ENCODE measurements around the gene MTURN. TPM values are rescaled to one million over a fixed set of nuclear protein-coding genes. Genes with fewer than 3 reads are reported as not detected.

The MTURN gene
- polyA plus RNA-seq, 3 donors: 5.9 to 7.9 (median 7.5) TPM

DNA sequence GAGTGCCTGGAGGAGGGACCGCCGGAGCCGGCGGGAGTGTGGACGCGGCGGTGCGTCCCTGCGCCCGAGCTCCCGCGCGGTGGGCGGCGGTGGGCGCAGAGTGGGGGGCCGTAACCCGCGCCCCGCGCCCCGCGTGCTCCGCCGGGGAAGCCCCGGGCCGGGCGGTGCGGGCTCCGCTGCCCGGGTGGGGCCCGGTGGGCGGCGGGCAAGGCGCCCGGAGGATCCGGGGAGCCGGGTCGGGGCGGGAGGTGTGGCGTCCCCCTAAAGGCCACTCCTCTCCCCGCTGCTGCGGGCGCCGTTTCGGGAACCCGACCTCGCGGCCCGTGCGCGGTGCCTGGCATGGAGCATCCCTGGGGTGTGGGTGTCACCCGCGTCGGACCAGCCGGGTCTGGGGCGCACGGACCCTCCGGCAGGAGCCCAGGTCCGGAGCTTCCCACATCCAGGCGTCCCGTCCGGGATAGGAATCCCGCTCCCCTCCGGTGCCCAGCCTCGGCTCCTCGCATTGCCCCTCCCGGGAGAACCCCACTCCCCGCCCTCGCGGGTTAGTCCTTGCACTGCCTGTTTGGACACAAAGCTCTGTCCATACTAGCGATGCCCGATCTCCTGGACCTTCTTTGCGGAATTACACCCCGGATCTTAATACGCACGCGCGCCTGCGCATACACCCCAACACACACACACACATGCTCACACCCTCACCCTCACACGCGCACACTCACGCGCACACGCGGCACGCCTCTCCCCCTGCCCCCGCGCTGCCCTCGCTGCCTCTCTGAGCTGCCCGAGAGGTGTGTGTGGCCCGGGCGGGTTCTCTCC is 723 bp downstream of the MTURN start:
- peaks cover 0 to 2% (median 0%) of the 10 kb centered on the region in 7 donors for H3K9me3 Mint-ChIP-seq
- no peaks in the 10 kb centered on the region for H4K20me1 ChIP-seq (ENCODE audit: insufficient read depth, low read length)
- peak overlapping the region; percentile 70 for H3K9ac ChIP-seq (ENCODE audit: insufficient read depth, low read length, poor library complexity, severe bottlenecking)
- peak overlapping the region; percentile 83 for H2AFZ ChIP-seq (ENCODE audit: insufficient read depth, low read depth, low read length, poor library complexity, severe bottlenecking)
- peaks cover 0 to 4% of the 10 kb centered on the region in 2 donors for H3K36me3 Mint-ChIP-seq
- H3K4me1 ChIP-seq (ENCODE audit: control insufficient read depth in 1 of 2, insufficient read depth in 2 of 2, low read length in 2 of 2): peaks cover 14 to 23% of the 10 kb centered on the region in 2 donors
- H3K27ac ChIP-seq (ENCODE audit: low read depth in 1 of 2, low read length in 2 of 2): peak overlapping the region; percentile 40 to 57
- peaks cover 15 to 27% (median 25%) of the 10 kb centered on the region in 3 donors for H3K27me3 Mint-ChIP-seq (ENCODE audit: low read depth in 3 of 3)
- H3K9me3 ChIP-seq (replicated peaks in 1 of 2; ENCODE audit: control insufficient read depth in 1 of 2, insufficient read depth in 1 of 2, low read length in 2 of 2): no peaks in the 10 kb centered on the region
- peak overlapping the region; percentile 95 for H3K4me2 ChIP-seq (replicated peaks; ENCODE audit: extremely low read depth, low read length, poor library complexity, severe bottlenecking)
- peak overlapping the region; percentile 88 to 96 for H3K4me3 Mint-ChIP-seq
- peak overlapping the region in 5 of 7 donors; percentile 31 to 82 (median 80) for H3K27ac Mint-ChIP-seq
- WGBS (ENCODE audit: insufficient coverage): under 1% methylated on average over 93 of the region's 93 CpGs
- intact Hi-C loops (cut with micrococcal nuclease): no loop called here
- H3K36me3 ChIP-seq (replicated peaks in 1 of 2; ENCODE audit: control insufficient read depth in 1 of 2, insufficient read depth in 2 of 2, low read length in 2 of 2): no peaks in the 10 kb centered on the region
- TF ChIP-seq CTCF (IDR thresholded peaks at IDR 0.05): no peak
- H3K79me2 ChIP-seq (ENCODE audit: insufficient read depth, low read length): peaks cover 4% of the 10 kb centered on the region
- H3K4me3 ChIP-seq (replicated peaks in 1 of 3; ENCODE audit: low read depth in 2 of 3, low read length in 3 of 3): peak overlapping the region; percentile 54 to 90 (median 78)
- peaks cover 2 to 18% of the 10 kb centered on the region in 2 donors for H3K27me3 ChIP-seq (ENCODE audit: control insufficient read depth in 2 of 2, insufficient read depth in 2 of 2, low read length in 2 of 2)
- peaks cover 12% of the 10 kb centered on the region for H3K4me1 Mint-ChIP-seq
- DNase-seq: peak; percentile 37 to 63 (median 59)

DNA sequence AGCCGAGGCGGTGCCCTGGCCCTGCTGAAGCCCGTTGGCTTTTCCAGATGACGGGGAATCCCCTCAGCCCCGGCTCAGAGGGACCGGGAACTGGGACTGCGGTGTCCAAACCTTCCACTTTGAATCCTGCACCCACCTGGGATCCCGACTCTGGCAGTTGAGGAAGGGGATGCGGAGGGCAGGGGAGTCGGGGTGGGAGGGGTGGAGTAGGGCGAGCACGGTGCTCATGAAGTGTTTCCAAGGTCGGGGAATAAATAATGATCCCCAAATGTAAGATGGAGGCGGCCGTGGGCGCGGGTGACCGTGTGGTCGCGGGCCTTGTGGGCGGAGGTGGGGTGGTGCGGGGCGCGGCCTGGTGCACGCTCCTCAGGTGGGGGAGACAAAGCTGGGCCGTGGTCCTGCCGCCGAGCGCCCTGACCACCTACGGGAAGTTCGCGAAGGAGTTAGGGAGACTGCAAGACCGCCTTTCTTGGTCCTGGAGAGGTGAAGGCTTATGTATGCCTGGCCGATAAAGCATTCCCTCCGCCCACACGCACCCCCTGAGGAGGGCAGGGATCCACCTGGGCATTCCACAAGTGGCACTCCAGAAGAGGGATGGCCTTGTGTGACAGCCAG is 1.4 kb downstream of the MTURN start:
- no peak for DNase-seq
- Histone ChIP-seq H3K4me3 (replicated peaks in 1 of 3; ENCODE audit: low read depth in 2 of 3, low read length in 3 of 3) (peak overlapping the region; percentile 54 to 90 (median 78)), H3K27me3 (ENCODE audit: control insufficient read depth in 2 of 2, insufficient read depth in 2 of 2, low read length in 2 of 2) (peaks cover 2 to 18% of the 10 kb centered on the region in 2 donors), H3K4me2 (replicated peaks; ENCODE audit: extremely low read depth, low read length, poor library complexity, severe bottlenecking) (peak overlapping the region; percentile 95), H3K9me3 (replicated peaks in 1 of 2; ENCODE audit: control insufficient read depth in 1 of 2, insufficient read depth in 1 of 2, low read length in 2 of 2) (no peaks in the 10 kb centered on the region), H4K20me1 (ENCODE audit: insufficient read depth, low read length) (no peaks in the 10 kb centered on the region), H3K36me3 (replicated peaks in 1 of 2; ENCODE audit: control insufficient read depth in 1 of 2, insufficient read depth in 2 of 2, low read length in 2 of 2) (no peaks in the 10 kb centered on the region), H3K4me1 (ENCODE audit: control insufficient read depth in 1 of 2, insufficient read depth in 2 of 2, low read length in 2 of 2) (peaks cover 14 to 23% of the 10 kb centered on the region in 2 donors), H2AFZ (ENCODE audit: insufficient read depth, low read depth, low read length, poor library complexity, severe bottlenecking) (peak overlapping the region; percentile 83), H3K9ac (ENCODE audit: insufficient read depth, low read length, poor library complexity, severe bottlenecking) (peak overlapping the region; percentile 70), H3K27ac (ENCODE audit: low read depth in 1 of 2, low read length in 2 of 2) (no peak overlapping the region), H3K79me2 (ENCODE audit: insufficient read depth, low read length) (peaks cover 4% of the 10 kb centered on the region)
- TF ChIP-seq CTCF (IDR thresholded peaks at IDR 0.05): no peak
- Mint-ChIP-seq H3K27ac (peak overlapping the region in 1 of 7 donors; percentile 59), H3K36me3 (peaks cover 0 to 4% of the 10 kb centered on the region in 2 donors), H3K4me1 (peaks cover 12% of the 10 kb centered on the region), H3K4me3 (peak overlapping the region; percentile 88 to 96), H3K27me3 (ENCODE audit: low read depth in 3 of 3) (peaks cover 15 to 25% (median 22%) of the 10 kb centered on the region in 3 donors), H3K9me3 (peaks cover 0 to 2% (median 0%) of the 10 kb centered on the region in 7 donors)
- WGBS (ENCODE audit: insufficient coverage): 6% methylated on average over 30 of the region's 36 CpGs
- intact Hi-C loops (cut with micrococcal nuclease): no loop called here

All from CD14-positive monocyte (primary cell).